CD4-positive, alpha-beta T cell treated with Interleukin-12 subunit alpha and Interleukin-12 subunit beta, for 1 hour (primary cell): ENCODE measurements around the gene ISCU.
"Not testable (repeated sequence)": the region's sequence is repeated elsewhere in the genome, so short reads cannot be mapped to it uniquely, and the experiment has no call there.

Source experiments
- DNase-seq: peaks from one replicate; pipeline ENCODE4 v3.0.0-alpha.2; 2020

Gene ISCU

DNA sequence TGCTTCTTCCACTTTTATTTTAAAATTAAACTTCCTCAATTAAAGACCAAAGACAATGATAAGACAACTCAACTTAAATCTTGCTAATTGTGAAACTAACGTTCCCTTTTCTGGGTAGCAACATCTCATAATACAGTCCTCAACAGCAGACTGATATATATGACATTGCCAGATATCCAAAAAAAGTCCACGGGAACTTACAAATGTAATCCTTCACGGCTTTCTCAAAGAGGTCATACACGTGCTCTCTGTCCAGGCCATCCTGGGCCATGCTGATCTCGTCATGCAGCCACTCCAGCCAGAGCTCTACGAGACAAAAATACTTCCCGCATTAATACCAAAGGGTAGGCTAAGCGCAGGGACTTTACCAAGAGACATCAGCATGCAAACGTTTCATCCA lies 14.7 kb upstream of the ISCU start:
- no peak for DNase-seq

DNA sequence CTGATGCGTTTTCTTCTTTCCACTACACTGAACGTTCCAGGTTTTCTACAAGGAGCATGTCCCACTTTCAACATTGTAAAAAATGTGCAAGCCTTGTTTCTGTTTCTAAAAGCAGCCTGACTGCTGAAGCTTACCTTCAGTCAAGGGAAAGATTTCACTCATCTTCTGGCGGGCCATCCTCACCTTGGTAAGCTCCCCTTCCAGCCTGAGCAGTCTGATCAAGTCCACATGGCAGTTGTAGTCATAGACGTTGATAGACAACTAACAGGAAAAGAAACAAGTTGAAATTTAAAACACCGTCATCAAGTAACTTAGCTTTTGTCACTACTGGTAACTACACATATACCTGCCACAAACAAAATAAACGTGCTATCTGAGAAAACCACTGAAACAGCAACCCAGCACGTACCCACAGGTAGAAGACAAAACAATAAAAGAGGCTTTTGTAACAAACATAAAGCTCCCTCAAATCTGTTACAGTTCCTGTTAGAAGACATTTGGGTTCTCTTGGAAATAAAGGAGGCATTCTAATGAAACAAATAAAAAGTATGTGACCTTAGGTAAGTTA lies 13.4 kb upstream of the ISCU start:
- no peak for DNase-seq

GRCh38 chr12:108551535-108551934 lies 10.9 kb upstream of the ISCU start:
- DNase-seq = no peak

DNA sequence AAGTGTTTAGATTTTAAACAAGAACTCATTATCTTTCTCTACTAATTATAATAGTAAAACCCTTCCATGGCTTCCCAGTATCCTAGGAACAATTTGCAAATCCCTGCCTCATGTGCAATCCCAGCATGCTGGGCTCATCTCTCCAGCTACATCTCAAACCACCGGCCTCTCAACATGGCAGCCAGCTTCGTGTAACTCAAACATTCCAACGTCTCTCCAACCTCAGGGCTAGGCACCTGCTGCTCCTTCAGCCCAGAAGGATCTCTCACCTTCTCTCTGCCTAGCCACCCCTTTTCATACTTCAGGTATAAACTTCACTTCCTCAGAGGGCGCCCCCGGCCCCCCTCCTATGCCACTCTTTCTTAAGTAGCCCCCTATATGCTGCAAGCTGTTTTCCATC lies 8.6 kb upstream of the ISCU start:
- DNase-seq = no peak

DNA sequence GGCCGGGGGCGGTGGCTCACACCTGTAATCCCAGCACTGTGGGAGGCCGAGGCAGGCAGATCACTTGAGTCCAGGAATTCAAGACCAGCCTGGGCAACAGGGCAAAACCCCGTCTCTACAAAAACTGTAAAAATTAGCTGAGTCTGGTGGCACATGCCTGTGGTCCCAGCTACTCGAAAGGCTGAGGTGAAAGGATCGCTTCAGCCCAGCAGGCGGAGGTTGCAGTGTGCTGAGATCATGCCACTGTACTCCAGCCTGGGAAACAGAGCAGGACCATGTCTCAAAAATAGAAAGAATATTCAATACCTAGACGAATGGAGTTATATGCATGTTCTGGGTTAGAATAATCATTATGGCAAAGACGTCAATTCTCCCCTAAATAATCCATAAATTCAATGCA lies 7.0 kb upstream of the ISCU start:
- DNase-seq = not testable (repeated sequence)

GRCh38 chr12:108559007-108559655 lies 3.3 kb upstream of the ISCU start:
- DNase-seq = no peak

GRCh38 chr12:108559748-108560147 lies 2.6 kb upstream of the ISCU start:
- no peak for DNase-seq

DNA sequence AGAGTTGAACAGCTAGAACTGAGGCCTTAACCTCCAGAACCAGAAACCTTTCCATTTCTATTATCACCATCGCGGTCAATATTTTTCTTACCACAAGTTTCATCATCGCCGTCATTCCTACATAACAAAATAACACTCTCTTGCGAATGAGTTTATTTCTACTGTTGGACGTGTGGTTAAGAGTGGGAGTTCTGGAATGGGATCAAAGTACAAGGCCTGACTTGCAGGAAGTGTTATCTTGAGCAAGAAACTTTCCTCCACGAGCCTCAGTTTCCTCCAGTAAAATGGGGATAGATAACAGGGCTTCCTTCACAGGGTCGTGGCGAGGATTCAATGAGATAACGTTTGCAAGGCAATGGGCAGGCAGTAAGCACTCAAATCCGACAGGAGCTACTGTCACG lies 2.1 kb upstream of the ISCU start:
- DNase-seq = no peak

DNA sequence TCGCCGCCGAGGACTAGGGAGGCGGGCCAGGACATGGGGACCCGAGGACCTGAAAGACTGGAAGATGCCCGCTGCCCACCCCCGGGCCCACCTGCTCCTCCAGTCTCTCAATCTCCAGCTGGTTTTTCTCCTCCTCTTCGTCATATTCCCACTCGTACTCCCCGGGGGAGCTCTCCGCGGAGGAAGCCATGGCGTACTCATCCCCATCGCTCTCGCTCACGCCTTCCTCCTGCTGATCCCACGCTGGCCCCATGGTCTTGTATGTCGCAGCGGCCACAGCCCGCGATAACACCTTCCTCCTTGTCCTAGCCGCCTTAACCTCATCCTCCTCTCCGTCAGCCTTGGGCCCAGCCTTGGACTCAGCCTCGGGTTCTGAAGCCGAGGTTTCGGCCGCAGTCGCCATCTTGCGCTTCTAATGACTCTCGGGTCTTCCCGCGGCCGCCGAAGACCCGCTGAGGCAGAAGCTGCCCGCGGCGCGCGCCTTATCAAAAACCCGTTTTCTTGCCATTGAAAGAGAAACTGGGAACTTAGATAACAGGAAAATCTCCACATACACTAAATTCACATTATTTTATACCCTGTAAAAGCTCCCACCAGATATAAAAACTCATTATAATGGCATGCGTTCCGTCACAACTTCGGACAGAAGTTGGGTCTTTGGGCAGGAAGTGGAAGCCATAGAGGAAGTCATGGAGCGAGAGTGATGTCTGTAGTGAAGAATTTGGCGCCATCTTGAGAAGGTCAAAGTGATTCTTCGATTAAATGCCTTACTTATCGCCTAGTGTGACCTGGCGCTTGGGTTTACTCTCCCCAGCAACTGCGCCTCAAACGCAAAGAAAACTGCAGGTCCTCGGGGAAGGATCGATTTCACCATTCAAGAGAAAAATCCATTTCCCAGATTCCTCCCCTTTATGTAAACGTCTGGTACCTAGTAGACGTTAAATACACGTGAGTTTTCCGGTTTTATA lies 1.4 kb upstream of the ISCU start, which contains the start of gene SART3:
TSS of gene SART3 (minus strand) at position 422 of the 968 bp plus-strand sequence. CDS start at position 403, 19 bp downstream.
- DNase-seq = peak; percentile 90

DNA sequence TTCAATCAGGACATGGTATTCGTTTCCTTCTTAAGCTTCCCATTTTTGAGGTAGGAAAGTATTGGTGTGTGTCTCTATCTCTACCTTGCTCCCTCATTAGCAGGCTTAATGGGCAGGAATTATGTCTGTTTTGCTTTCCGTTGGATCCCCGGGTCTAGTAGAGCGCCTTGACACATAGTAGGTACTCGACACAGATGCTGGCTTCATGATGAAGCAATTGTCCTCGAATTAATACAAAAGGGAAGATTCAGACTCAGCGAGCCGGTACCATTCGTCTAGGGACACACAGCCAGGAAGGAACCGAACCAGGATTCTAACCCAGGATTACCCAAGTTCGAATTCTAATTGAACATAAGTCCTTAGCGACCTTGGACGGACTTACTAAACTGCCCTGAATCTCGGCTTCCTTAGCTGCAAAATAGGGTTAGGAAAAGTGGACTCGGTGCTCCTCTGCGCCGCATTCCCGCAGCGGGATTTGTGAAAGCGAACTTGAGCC lies 496 bp upstream of the ISCU start:
- peak; percentile 13 for DNase-seq

DNA sequence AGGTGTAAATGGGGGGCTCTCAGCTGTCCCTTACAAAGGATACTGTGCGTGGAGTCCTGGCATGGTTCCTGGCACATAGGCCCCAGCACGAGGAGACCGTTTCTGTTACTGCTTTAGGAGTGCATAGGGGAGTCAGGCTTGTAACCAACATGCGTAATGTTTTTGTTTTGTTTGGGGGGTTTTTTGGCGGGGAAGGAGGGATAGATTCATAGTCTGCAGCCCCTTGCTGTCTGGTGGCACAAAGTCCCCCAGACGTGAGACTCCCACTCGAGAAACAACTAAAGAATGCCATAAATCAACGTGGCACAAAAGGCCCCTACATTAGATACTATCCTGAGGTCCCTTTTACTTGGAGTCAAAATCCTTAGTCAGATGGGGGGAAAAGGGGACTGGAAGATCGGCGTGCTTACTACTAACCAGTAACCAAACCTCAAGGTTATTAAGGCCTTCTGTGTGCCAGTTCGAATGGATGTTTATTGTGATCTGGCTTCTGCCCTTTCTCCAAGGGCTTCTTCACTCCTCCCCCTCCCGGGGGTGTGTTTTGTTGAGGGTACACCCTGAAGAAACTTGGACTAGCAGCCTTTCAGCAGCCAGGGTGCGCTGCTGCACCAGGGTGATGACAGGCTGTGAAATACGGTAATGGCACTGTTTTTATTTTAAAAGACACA lies 874 bp downstream of the ISCU start:
- peak; percentile 89 for DNase-seq

GRCh38 chr12:108563804-108564151 lies 1.4 kb downstream of the ISCU start:
- DNase-seq = no peak

- no peak for DNase-seq
These were observed 2.3 kb downstream of the ISCU start for GRCh38 chr12:108564724-108565123.

DNA sequence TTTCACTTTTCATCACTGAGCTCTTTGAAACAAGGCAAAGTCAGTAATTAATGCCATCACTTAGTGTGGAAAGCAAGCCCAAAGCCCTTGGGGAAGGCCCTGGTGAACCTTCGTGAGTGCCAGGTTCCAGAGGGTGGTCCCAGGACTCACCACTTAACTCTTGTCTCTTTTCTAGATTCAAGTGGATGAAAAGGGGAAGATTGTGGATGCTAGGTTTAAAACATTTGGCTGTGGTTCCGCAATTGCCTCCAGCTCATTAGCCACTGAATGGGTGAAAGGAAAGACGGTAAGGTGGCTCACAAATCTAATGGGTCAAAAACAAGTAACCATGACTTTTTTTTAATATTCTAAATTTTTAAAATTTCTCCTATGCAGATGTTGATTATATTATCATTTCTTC lies 2.8 kb downstream of the ISCU start:
- DNase-seq = no peak

DNA sequence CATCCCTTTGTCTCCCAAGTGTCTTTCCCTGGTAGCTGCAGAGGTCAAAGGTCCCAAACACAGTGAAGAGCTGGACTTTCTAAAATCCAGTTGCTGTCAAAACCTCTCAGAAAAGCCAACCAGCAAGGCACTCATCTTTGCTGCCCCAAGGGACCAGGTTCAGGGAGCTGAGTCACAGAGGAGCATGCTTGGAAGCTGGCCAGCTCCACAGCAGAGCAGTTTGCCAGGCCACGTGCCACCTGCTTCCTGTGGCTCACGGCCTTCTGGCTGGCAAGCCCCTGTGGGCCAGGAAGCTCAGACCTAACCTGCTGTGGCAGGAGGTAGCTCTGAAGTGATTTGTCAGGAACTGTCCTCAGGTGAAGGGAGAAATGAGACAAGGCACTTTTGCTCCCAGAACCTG lies 3.6 kb downstream of the ISCU start:
- DNase-seq = peak; percentile 65

- no peak for DNase-seq
These were observed 4.1 kb downstream of the ISCU start for GRCh38 chr12:108566452-108566851.

DNA sequence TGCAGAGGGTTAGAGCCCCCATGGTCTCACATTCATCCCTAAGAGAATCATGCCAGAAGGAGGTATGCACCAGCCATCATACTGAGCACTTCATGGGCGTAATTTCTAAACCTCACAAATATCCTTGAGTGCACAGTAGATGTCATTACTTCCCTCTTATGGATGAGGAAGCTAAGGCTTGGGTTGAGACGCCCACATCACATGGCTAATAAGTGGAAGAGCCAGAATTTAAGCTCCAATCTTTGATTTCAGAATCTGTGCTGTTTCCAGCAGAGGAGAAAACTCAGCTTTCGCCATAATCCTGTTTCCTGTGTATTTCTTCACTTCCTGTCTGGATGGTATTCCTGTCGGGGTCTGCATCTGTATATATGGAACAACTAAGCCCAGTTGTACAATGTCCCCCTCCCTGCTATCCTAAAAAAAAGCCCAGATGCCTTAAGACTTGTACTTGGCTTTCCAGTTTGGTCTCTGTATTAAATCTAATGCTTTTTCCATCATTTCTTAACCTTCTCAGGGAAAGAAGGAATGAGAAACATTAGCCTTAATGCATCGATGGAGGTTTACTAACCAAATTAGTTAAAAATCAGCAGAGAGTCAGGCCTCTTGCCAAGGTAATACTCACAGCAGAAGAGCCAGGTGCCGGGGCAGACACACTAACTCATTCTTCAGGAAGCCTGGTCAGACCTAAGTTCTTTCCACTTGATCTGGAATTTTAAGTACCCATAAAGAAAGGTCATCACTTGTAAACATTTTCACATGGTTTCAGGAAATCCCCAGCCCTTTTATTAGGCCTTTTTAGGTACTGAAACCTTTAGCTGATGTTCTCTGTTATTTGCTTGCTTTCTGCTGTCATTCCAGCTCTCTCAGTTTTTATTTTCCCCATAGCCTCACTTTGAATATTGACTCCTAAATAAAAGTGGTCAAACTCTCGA lies 5.3 kb downstream of the ISCU start:
- DNase-seq = no peak

DNA sequence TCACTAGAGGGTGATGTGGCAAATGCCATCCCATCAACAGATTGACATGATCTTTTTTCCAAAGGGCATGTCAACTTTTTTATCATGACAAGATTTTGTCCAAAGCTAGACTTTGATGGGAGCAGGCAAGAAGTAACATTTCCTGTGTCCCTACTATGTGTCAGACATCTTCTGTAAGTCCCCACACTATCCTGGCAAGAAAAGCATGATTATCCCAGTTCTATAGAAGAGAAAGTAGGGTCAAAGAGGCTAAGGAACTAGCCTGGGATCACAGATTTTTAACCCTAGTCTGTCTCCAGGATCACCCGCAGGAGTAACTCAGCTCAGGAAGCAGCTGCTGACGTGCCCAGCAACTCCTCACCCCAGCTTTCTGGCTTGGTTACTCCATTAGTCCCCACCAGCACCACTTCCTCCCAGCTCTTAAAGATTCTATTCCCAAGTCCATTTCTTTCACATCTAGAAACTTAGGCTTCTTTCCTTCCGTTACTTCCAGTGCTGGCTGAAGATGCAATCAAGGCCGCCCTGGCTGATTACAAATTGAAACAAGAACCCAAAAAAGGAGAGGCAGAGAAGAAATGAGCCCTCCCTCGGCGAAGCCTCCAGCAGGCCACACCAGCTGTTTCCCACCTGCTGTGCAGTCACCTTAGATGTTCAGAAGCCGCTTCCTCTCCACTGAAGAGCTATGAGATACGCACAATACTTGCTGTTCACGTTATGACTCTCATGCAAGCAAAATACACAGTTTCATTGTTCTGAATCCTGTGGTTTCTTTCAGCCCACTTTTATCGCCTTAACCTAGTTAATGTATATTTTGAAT lies 6.2 kb downstream of the ISCU start:
- peak; percentile 71 for DNase-seq

DNA sequence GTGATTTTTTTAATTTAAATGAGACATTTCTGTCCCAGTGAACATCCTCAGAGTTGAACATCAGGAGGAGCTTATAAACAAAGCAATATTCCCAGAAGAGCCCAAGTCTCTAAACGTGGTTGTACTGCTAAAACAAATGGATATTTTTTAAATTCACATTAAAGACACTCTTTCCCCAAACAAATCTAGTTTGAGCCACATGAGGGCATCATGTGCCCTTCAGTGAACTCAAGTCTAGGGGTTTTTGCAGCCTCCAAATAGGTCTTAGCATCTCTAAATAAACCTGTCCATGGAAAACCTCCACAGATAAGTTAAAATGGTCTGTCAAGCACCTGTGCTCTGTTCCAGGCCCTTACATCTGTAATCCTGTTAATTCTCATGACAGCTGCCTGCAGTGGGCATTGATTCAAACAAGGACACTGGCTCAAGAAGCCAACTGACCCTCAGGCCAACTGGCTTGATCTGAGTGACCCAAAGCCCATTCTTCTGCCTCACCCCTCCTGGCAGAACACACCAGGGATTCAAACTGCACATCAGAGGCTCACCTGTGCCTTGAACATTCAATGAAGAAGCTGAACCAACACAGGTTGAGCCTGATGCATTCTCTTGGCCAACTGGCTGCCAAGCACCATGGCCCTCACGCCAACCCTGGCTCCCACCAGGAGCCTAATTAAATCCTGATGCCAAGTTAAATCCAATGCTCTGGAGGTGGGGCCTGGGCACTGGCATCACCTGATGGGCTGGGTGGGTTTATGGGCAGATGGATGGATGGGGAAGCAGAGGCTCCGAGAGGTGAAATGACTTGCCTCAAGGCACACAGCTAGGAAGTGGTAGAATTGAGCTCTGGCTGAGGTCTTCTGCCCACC lies 8.6 kb downstream of the ISCU start:
- peak; percentile 14 for DNase-seq

DNA sequence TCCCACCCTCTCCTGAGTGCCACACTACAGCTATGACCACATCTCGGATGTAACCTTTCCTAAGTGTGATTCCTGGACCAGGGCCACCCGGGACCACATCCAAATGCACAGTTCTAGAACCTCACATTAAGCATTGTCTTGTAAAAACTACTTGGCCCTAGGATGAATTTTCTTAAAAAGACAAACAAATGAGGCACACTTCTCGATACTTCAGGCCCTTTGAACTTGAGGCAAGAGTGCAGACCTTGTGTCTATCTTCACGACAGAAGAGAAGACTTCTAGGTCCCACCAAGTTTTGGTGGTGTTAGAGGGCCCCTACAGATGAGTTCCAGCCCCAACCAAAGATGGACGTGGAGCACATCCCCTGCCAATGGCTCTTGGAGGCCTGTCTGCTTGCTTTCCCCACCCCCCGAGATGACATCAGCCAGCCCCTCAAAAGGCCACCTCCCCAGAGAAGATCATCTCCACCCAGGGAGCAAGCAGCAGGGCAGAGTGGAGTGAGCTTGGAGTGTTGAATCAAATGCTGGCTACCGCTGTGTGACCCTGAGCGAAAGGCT lies 9.3 kb downstream of the ISCU start:
- DNase-seq = no peak
